HCT116 (cell line): ENCODE data around the gene CRHR1. TPM values are rescaled to one million over a fixed set of nuclear protein-coding genes. Genes with fewer than 3 reads are reported as not detected.

ENCODE experiments used
- ATAC-seq: fragments of 200-7000 bp; cut with Tn5 transposase; 2 replicates; pipeline ENCODE4 v1.9.1; 2020; ENCODE audit warnings: mild to moderate bottlenecking, moderate library complexity
- BruUV-seq: library from RNA; stranded (reverse); fragments of 400-500 nt; replicated peaks from 2 replicates; lab custom pipeline; 2021; lab: Mats Ljungman, UMichigan
- CTCF ChIA-PET: fragments of 300-600 bp; sonication (Branson Sonifier 250); formaldehyde crosslinking; loops from one replicate; lab custom pipeline; 2021; ENCODE audit warnings: antibody characterized with exemption; lab: Charles Lee
- POLR2A ChIA-PET: fragments of 300-600, 350-600 bp; sonication (Branson Sonifier 250); formaldehyde crosslinking; loops from one replicate; lab custom pipeline; 2021; ENCODE audit warnings: antibody characterized with exemption; lab: Charles Lee
- RAD21 ChIA-PET, 2 experiments: fragments of 300-600 bp; sonication (Branson Sonifier 250); formaldehyde crosslinking; loops; one replicate each; lab custom pipeline; 2023; ENCODE audit warnings: low total read pairs in 2 of 2; ENCODE audit not compliant: uncharacterized antibody in 2 of 2, unreplicated experiment in 2 of 2, low non-redundant PET in 1 of 2; lab: Charles Lee
- DNase-seq: peaks from one replicate; pipeline ENCODE4 v3.0.0-alpha.2; 2010; ENCODE audit warnings: low read depth, low spot score
- H2AFZ ChIP-seq: fragments of 200-600 bp; shearing (Covaris generic), sonication (generic); 2 replicates; pipeline ENCODE4 v1.6.1; 2017; ENCODE audit warnings: low read depth, mixed run types, mixed read lengths, antibody characterized with exemption, low read length; ENCODE audit not compliant: poor library complexity, severe bottlenecking
- H3K27ac ChIP-seq: 2 replicates; pipeline ENCODE4 v1.5.1; 2012; ENCODE audit warnings: low read depth, low read length
- H3K27me3 ChIP-seq: fragments of 200-600 bp; sonication (generic); 2 replicates; pipeline ENCODE4 v1.6.1; 2016; ENCODE audit warnings: mixed run types, low read length, mixed read lengths; ENCODE audit not compliant: insufficient read depth
- H3K36me3 ChIP-seq, 2 experiments: fragments of 200-500 bp in 1 of 2; fragments of 200-600 bp in 1 of 2; sonication (Bioruptor generic) in 1 of 2; sonication (generic) in 1 of 2; 2 replicates each; pipeline versions ENCODE4 v1.5.1 to v1.6.1; 2014 to 2016; ENCODE audit warnings: low read length in 2 of 2, inconsistent platforms in 1 of 2, mixed read lengths in 1 of 2, mixed run types in 1 of 2; ENCODE audit not compliant: insufficient read depth in 2 of 2, control insufficient read depth in 1 of 2
- H3K4me1 ChIP-seq, 2 experiments: fragments of 200-600 bp in 1 of 2; sonication (generic) in 1 of 2; 2 replicates each; pipeline versions ENCODE4 v1.5.1 to v1.6.1; 2012 to 2017; ENCODE audit warnings: low read length in 2 of 2, inconsistent platforms in 1 of 2, mild to moderate bottlenecking in 1 of 2, mixed read lengths in 1 of 2, mixed run types in 1 of 2, moderate library complexity in 1 of 2; ENCODE audit not compliant: insufficient read depth in 2 of 2, control insufficient read depth in 1 of 2
- H3K4me2 ChIP-seq: fragments of 200-600 bp; sonication (generic); 2 replicates; pipeline ENCODE4 v1.6.1; 2017; ENCODE audit warnings: mixed run types, low read length, mixed read lengths
- H3K4me3 ChIP-seq, 2 experiments: fragments of 200-600 bp in 1 of 2; sonication (generic) in 1 of 2; replicated peaks in 1 of 2; 2 replicates each; pipeline ENCODE4 v1.5.1; 2011 to 2016; ENCODE audit warnings: low read length in 2 of 2, control low read depth in 1 of 2, low read depth in 1 of 2, mild to moderate bottlenecking in 1 of 2, mixed read lengths in 1 of 2, mixed run types in 1 of 2
- H3K79me2 ChIP-seq: fragments of 200-600 bp; sonication (generic); 2 replicates; pipeline ENCODE4 v1.6.1; 2017; ENCODE audit warnings: mild to moderate bottlenecking, mixed run types, low read length, moderate library complexity, mixed read lengths; ENCODE audit not compliant: insufficient read depth
- H3K9ac ChIP-seq: fragments of 200-600 bp; sonication (generic); 2 replicates; pipeline ENCODE4 v1.6.1; 2016; ENCODE audit warnings: low read length, mixed read lengths
- H3K9me2 ChIP-seq: fragments of 200-600 bp; sonication (generic), shearing (Covaris generic); 2 replicates; pipeline ENCODE4 v1.6.1; 2017; ENCODE audit warnings: mixed run types, mild to moderate bottlenecking, moderate library complexity; ENCODE audit not compliant: insufficient read depth
- H3K9me3 ChIP-seq, 2 experiments: fragments of 200-500 bp in 1 of 2; fragments of 200-600 bp in 1 of 2; sonication (Bioruptor generic) in 1 of 2; sonication (generic) in 1 of 2; 2 replicates each; pipeline ENCODE4 v1.6.1; 2014 to 2017; ENCODE audit warnings: low read length in 2 of 2, mixed read lengths in 2 of 2, inconsistent platforms in 1 of 2, low read depth in 1 of 2, mild to moderate bottlenecking in 1 of 2, mixed run types in 1 of 2, moderate library complexity in 1 of 2; ENCODE audit not compliant: control insufficient read depth in 1 of 2, insufficient read depth in 1 of 2
- H4K20me1 ChIP-seq: fragments of 200-600 bp; sonication (generic), shearing (Covaris generic); 2 replicates; pipeline ENCODE4 v1.6.1; 2017; ENCODE audit warnings: mixed run types, mild to moderate bottlenecking, moderate library complexity; ENCODE audit not compliant: insufficient read depth
- CBX3 ChIP-seq: IDR thresholded peaks from 2 replicates; pipeline ENCODE4 v1.6.1; 2012; ENCODE audit warnings: low read depth
- CTCF ChIP-seq, 3 experiments: fragments of 200-600 bp in 1 of 3; sonication (generic) in 1 of 3; IDR thresholded peaks in 2 of 3; conservative IDR thresholded peaks in 1 of 3; 2 replicates each; pipeline ENCODE4 v1.5.1; 2012 to 2017; ENCODE audit warnings: low read depth in 2 of 3, low read length in 2 of 3, antibody characterized with exemption in 1 of 3, borderline replicate concordance in 1 of 3, control low read depth in 1 of 3, mild to moderate bottlenecking in 1 of 3, mixed read lengths in 1 of 3, mixed run types in 1 of 3, moderate library complexity in 1 of 3; ENCODE audit not compliant: insufficient read depth in 1 of 3
- ELF1 ChIP-seq: IDR thresholded peaks from 2 replicates; pipeline ENCODE4 v1.6.1; 2012; ENCODE audit warnings: low read depth, borderline replicate concordance
- EZH2 ChIP-seq: fragments of 200-600 bp; sonication (generic); IDR thresholded peaks from 2 replicates; pipeline ENCODE4 v1.6.1; 2017; ENCODE audit warnings: antibody characterized with exemption, mixed run types
- JUND ChIP-seq: IDR thresholded peaks from 2 replicates; pipeline ENCODE4 v1.6.1; 2012
- MAX ChIP-seq: IDR thresholded peaks from 2 replicates; pipeline ENCODE4 v1.6.1; 2012
- REST ChIP-seq: IDR thresholded peaks from 2 replicates; pipeline ENCODE4 v1.6.1; 2012; ENCODE audit warnings: low read depth
- SIN3A ChIP-seq: IDR thresholded peaks from 2 replicates; pipeline ENCODE4 v1.6.1; 2012; ENCODE audit warnings: low read depth
- SRF ChIP-seq: IDR thresholded peaks from 2 replicates; pipeline ENCODE4 v1.6.1; 2012; ENCODE audit warnings: low read depth
- YY1 ChIP-seq: IDR thresholded peaks from 2 replicates; pipeline ENCODE4 v1.6.1; 2011; ENCODE audit warnings: low read length, low read depth, moderate library complexity, mild to moderate bottlenecking; ENCODE audit not compliant: insufficient replicate concordance; ENCODE audit errors: extremely low read depth
- intact Hi-C: fragments of 100-400 bp; cut with micrococcal nuclease; formaldehyde crosslinking; loops from 2 replicates; pipeline ENCODE4 v1.10.0; 2022
- total RNA-seq: library from RNA; stranded (reverse); gene quantifications from one replicate; pipeline ENCODE4 v1.2.1, GENCODE V29; 2021; ENCODE audit not compliant: unreplicated experiment

Gene CRHR1
- total RNA-seq, 1 experiment from 2014 or later = 0.12 TPM

- H3K4me1 ChIP-seq = no peaks in the 10 kb centered on the region
- H4K20me1 ChIP-seq = no peaks in the 10 kb centered on the region
- intact Hi-C loops = no loop called here
- no peak for TF ChIP-seq ELF1
- TF ChIP-seq REST = no peak
- no peak for TF ChIP-seq CBX3
- TF ChIP-seq EZH2 = no peak
- TF ChIP-seq SIN3A = no peak
- TF ChIP-seq SRF = no peak
- TF ChIP-seq CTCF (IDR thresholded peaks at IDR 0.05 in 2 of 3, conservative IDR thresholded peaks at IDR 0.05 in 1 of 3; ENCODE audit: borderline replicate concordance in 1 of 3, insufficient read depth in 1 of 3, low read depth in 2 of 3, low read length in 2 of 3) = no peak
- TF ChIP-seq JUND = no peak
- no peak for TF ChIP-seq YY1
- TF ChIP-seq MAX = no peak
- TF ChIP-seq, all 23 proteins: peak for 0
- Histone ChIP-seq H3K4me3 (no peak overlapping the region), H3K4me2 (no peak overlapping the region), H3K9me2 (no peaks in the 10 kb centered on the region), H3K27ac (no peak overlapping the region), H3K36me3 (no peaks in the 10 kb centered on the region), H3K9ac (no peak overlapping the region), H2AFZ (no peak overlapping the region), H3K79me2 (no peaks in the 10 kb centered on the region), H3K9me3 (peaks cover 0 to 7% of the 10 kb centered on the region in 2 experiments; a peak in 1 of 4 replicates), H3K27me3 (no peaks in the 10 kb centered on the region)
- no peak for DNase-seq
- no TSS peak for BruUV-seq
- ChIA-PET CTCF (no interaction called here), RAD21 (no interaction called here), POLR2A (no interaction called here)
- ATAC-seq = no peak
Measured at GRCh38 chr17:45809499-45809898, 25.4 kb downstream of the CRHR1 start.
